ENCODE results near the gene YIPF3. TPM values are rescaled to one million over a fixed set of nuclear protein-coding genes. Genes with fewer than 3 reads are reported as not detected.
"Not testable (repeated sequence)": the region's sequence is repeated elsewhere in the genome, so short reads cannot be mapped to it uniquely, and the experiment has no call there.

The YIPF3 gene
- total RNA-seq, 4 donors from 2014 or later: 26.5 to 212 (median 92.7) TPM

- intact Hi-C loops (cut with DNase I; ENCODE audit: low total_unique reads): no loop called here
- no peaks in the 10 kb centered on the region for H3K4me1 ChIP-seq
- H3K4me3 ChIP-seq: no peak overlapping the region
- TF ChIP-seq CTCF (IDR thresholded peaks at IDR 0.05) (no peak), POLR2A (IDR thresholded peaks at IDR 0.05) (no peak)
- no peaks in the 10 kb centered on the region for H3K36me3 ChIP-seq
- no peaks in the 10 kb centered on the region for H3K27me3 ChIP-seq
- H3K9me3 ChIP-seq: no peaks in the 10 kb centered on the region
- no peak for DNase-seq
- no peak overlapping the region for H3K27ac ChIP-seq
Measured at GRCh38 chr6:43468748-43469681, 47.7 kb downstream of the YIPF3 start.

- Histone ChIP-seq H3K4me1 (no peaks in the 10 kb centered on the region), H3K27me3 (no peaks in the 10 kb centered on the region), H3K9me3 (no peaks in the 10 kb centered on the region), H3K36me3 (no peaks in the 10 kb centered on the region), H3K27ac (no peak overlapping the region), H3K4me3 (no peak overlapping the region)
- intact Hi-C loops (cut with DNase I; ENCODE audit: low total_unique reads): no loop called here
- no peak for TF ChIP-seq POLR2A (IDR thresholded peaks at IDR 0.05)
- TF ChIP-seq CTCF (IDR thresholded peaks at IDR 0.05): no peak
- no peak for DNase-seq
Measured at GRCh38 chr6:43468240-43468639, 48.5 kb downstream of the YIPF3 start.

- intact Hi-C loops (cut with DNase I; ENCODE audit: low total_unique reads): no loop called here
- H3K27me3 ChIP-seq: no peaks in the 10 kb centered on the region
- no peak for DNase-seq
Measured at GRCh38 chr6:43467752-43468151, 49.0 kb downstream of the YIPF3 start.

GRCh38 chr6:43467265-43467664, 49.5 kb downstream of the YIPF3 start:
- DNase-seq; H3K27me3 ChIP-seq; H3K4me1 ChIP-seq; H3K27ac ChIP-seq; H3K36me3 ChIP-seq; H3K4me3 ChIP-seq; H3K9me3 ChIP-seq; intact Hi-C loops (cut with DNase I; ENCODE audit: low total_unique reads): not testable (repeated sequence)

More at GRCh38 chr6:43467752-43468151, 49.0 kb downstream of the YIPF3 start:
- H3K9me3 ChIP-seq: no peaks in the 10 kb centered on the region
- H3K4me3 ChIP-seq: no peak overlapping the region
- H3K4me1 ChIP-seq: no peaks in the 10 kb centered on the region
- TF ChIP-seq POLR2A (IDR thresholded peaks at IDR 0.05) (no peak), CTCF (IDR thresholded peaks at IDR 0.05) (no peak)
- H3K27ac ChIP-seq: no peak overlapping the region
- no peaks in the 10 kb centered on the region for H3K36me3 ChIP-seq

GRCh38 chr6:43465948-43466347, 50.8 kb downstream of the YIPF3 start:
- H3K9me3 ChIP-seq: no peaks in the 10 kb centered on the region
- H3K4me3 ChIP-seq: no peak overlapping the region
- TF ChIP-seq POLR2A (IDR thresholded peaks at IDR 0.05): no peak
- no peak for TF ChIP-seq CTCF (IDR thresholded peaks at IDR 0.05)
- H3K4me1 ChIP-seq: no peaks in the 10 kb centered on the region
- H3K36me3 ChIP-seq: no peaks in the 10 kb centered on the region
- intact Hi-C loops (cut with DNase I; ENCODE audit: low total_unique reads): no loop called here
- no peaks in the 10 kb centered on the region for H3K27me3 ChIP-seq
- no peak for DNase-seq
- H3K27ac ChIP-seq: no peak overlapping the region
